GM12892 (cell line): ENCODE results near the gene CD300LF.

Experiments
- POLR2A ChIP-seq: IDR thresholded peaks from 2 replicates; pipeline ENCODE4 v1.6.1; 2011; ENCODE audit warnings: low read depth, low read length, control low read depth
- POLR2AphosphoS5 ChIP-seq: IDR thresholded peaks from 2 replicates; pipeline ENCODE4 v1.6.1; 2011; ENCODE audit warnings: low read depth, low read length, control low read depth

- no peak for TF ChIP-seq POLR2A
- TF ChIP-seq POLR2AphosphoS5 = no peak
Measured at GRCh38 chr17:74697515-74697914, 15.2 kb downstream of the CD300LF start.
